CD4-positive, alpha-beta T cell treated with Interleukin-2 at 100 ng/mL for 4 hours (primary cell): ENCODE measurements around the gene PRPF4.
A peak's percentile ranks its signal among the peaks of the same experiment; 100 is the strongest.

Source experiments
- DNase-seq: peaks from one replicate; pipeline ENCODE4 v3.0.0-alpha.2; 2020; ENCODE audit warnings: low spot score

The PRPF4 gene

GRCh38 chr9:113311961-113312360 is 36.5 kb downstream of the PRPF4 start:
- no peak for DNase-seq

- no peak for DNase-seq
Observed at GRCh38 chr9:113313261-113313660, 37.8 kb downstream of the PRPF4 start.

- DNase-seq, result no peak
Observed at GRCh38 chr9:113315231-113315630, 39.8 kb downstream of the PRPF4 start.

- no peak for DNase-seq
Observed at GRCh38 chr9:113316030-113316429, 40.6 kb downstream of the PRPF4 start.

GRCh38 chr9:113317777-113318176 is 42.3 kb downstream of the PRPF4 start:
- DNase-seq, result no peak

GRCh38 chr9:113319054-113319453 is 43.6 kb downstream of the PRPF4 start:
- DNase-seq, result no peak

GRCh38 chr9:113320051-113320450 is 44.6 kb downstream of the PRPF4 start:
- DNase-seq, result no peak

- DNase-seq, result no peak
Observed at GRCh38 chr9:113322671-113323070, 47.2 kb downstream of the PRPF4 start.

DNA sequence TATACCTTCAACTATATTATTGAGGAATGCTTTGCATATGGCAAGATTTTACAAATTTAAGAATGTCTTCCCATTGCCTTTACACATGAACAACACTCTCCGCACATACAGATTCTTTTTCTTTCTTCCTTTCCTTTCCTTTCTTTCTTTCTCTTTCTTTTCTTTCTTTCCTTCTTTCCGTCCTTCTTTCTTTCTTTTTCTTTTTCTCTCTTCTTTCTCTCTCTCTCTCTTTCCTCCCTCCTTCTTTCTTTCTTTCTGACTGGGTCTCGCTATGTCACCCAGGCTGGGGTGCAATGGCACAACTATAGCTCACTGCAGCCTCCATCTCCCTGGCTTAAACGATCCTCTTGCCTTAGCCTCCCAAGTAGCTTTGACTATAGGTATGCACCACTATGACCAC is 50.8 kb downstream of the PRPF4 start:
- no peak for DNase-seq

GRCh38 chr9:113328045-113328782 is 52.8 kb downstream of the PRPF4 start:
- DNase-seq, result no peak

GRCh38 chr9:113331780-113332179 is 56.3 kb downstream of the PRPF4 start:
- DNase-seq, result no peak

- no peak for DNase-seq
Observed at GRCh38 chr9:113337714-113338113, 62.3 kb downstream of the PRPF4 start.

DNA sequence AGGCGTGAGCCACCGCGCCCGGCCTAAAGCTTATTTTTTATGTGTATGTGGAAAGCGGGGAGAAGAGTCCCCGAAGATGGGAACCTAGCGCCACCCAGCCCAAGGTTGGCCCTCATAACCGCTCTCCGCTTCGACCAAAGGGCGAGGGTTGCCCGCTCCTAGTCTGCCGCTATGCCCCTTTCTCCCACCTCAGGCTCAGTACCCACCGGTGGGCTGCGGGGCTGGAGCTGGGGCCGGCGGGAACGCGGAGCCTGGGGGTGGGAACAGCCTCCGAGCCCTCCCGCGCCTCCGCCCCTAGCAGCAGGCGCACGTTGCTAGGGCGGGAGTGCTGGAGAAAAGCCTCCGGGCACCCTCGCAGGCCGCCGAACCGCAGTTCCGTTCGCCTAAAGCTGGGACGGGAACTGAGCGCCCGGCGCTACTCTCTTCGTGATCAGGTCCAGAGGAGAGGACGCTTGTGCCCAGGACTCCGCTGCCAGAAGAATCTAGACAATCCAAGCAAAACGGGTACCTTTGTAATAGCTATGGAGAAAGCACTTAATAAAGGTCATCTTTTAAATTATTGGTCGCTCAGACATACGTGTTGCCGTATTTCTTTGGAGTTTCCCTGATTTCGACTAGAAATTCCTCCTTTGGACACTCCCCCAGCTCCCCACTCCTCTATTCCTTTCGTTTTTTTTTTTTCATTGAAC is 64.7 kb downstream of the PRPF4 start, which contains the start of gene WDR31:
TSS of gene WDR31 (minus strand) at position 265 of the 689 bp plus-strand sequence. CDS start 8,253 bp downstream, outside the sequence.
- peak; percentile 82 for DNase-seq

DNA sequence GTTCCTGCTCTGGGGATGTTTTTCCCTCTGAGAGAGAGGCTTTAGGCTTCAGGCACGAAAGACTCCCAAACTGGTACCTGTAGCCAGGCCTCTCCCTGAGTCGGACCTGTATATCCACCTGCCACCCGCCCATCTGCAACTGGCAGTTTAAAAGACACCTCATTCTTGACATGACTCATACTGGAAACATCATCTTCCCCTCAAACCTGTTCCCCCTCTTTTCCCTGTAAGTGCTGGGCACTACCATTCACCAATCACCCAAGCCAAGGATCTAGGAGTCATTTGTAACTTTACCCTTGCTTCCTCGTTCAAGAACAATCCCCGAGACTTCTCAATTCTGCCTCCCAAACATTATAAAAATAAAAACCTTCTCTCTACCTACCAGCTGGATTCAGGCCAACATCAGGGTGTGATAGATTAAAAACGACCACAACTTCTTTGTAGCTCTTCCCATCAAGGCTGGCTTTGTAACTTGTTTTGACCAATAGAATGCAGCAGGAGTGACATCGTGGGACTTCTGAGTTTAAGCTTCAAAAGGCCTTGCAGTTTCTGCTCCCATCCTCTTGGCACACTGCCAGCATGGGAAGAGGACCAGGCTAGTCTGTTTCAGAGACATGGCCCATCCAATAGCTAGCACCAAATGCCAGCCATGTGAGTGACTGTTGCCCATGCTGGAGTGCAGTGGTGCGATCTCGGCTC is 66.4 kb downstream of the PRPF4 start:
- DNase-seq, result no peak
